ENCODE measurements around the gene GFI1.

GRCh38 chr1:92500552-92500951, 13.8 kb upstream of the GFI1 start:
- TF ChIP-seq, protein P1, sequence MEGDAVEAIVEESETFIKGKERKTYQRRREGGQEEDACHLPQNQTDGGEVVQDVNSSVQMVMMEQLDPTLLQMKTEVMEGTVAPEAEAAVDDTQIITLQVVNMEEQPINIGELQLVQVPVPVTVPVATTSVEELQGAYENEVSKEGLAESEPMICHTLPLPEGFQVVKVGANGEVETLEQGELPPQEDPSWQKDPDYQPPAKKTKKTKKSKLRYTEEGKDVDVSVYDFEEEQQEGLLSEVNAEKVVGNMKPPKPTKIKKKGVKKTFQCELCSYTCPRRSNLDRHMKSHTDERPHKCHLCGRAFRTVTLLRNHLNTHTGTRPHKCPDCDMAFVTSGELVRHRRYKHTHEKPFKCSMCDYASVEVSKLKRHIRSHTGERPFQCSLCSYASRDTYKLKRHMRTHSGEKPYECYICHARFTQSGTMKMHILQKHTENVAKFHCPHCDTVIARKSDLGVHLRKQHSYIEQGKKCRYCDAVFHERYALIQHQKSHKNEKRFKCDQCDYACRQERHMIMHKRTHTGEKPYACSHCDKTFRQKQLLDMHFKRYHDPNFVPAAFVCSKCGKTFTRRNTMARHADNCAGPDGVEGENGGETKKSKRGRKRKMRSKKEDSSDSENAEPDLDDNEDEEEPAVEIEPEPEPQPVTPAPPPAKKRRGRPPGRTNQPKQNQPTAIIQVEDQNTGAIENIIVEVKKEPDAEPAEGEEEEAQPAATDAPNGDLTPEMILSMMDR (IDR thresholded peaks at IDR 0.05), result no peak
- TF ChIP-seq MAZ (IDR thresholded peaks at IDR 0.05; ENCODE audit: borderline replicate concordance, low read depth, low read length) (no peak), GATA3 (IDR thresholded peaks at IDR 0.05; ENCODE audit: borderline replicate concordance) (no peak), TP53 (CRISPR knock-in tag; IDR thresholded peaks at IDR 0.05) (no peak), MAFK (IDR thresholded peaks at IDR 0.05; ENCODE audit: partially characterized antibody) (no peak), JUNB (IDR thresholded peaks at IDR 0.05) (no peak)

Measured in A549 (cell line).